Hepatocyte (in vitro differentiated cells): Measurements from ENCODE around the gene ACO1. TPM values are rescaled to one million over a fixed set of nuclear protein-coding genes. Genes with fewer than 3 reads are reported as not detected.

Source experiments
- DNase-seq: peaks from one replicate; pipeline ENCODE4 v3.0.0-alpha.2; 2016; ENCODE audit warnings: low spot score
- H2AFZ ChIP-seq: fragments of 200-600 bp; sonication (generic); 2 replicates; pipeline ENCODE4 v1.6.0; 2016; ENCODE audit warnings: antibody characterized with exemption, mild to moderate bottlenecking
- H3K27ac ChIP-seq: fragments of 200-600 bp; sonication (generic); 2 replicates; pipeline ENCODE4 v1.5.1; 2016; ENCODE audit warnings: mild to moderate bottlenecking
- H3K27me3 ChIP-seq: fragments of 200-600 bp; sonication (generic); 2 replicates; pipeline ENCODE4 v1.6.1; 2016
- H3K36me3 ChIP-seq: fragments of 200-600 bp; sonication (generic); replicated peaks from 2 replicates; pipeline ENCODE4 v1.5.1; 2016; ENCODE audit warnings: low read depth; ENCODE audit not compliant: insufficient read depth
- H3K4me1 ChIP-seq: fragments of 200-600 bp; sonication (generic); 2 replicates; pipeline ENCODE4 v1.5.1; 2016; ENCODE audit warnings: mild to moderate bottlenecking, moderate library complexity; ENCODE audit not compliant: insufficient read depth
- H3K4me2 ChIP-seq: fragments of 200-600 bp; sonication (generic); 2 replicates; pipeline ENCODE4 v1.6.0; 2016
- H3K4me3 ChIP-seq: fragments of 200-600 bp; sonication (generic); 2 replicates; pipeline ENCODE4 v1.5.1; 2016; ENCODE audit warnings: mild to moderate bottlenecking
- H3K79me2 ChIP-seq: fragments of 200-600 bp; sonication (generic); 2 replicates; pipeline ENCODE4 v1.6.0; 2017; ENCODE audit warnings: mild to moderate bottlenecking
- H3K9me2 ChIP-seq: fragments of 200-600 bp; sonication (generic); replicated peaks from 2 replicates; pipeline ENCODE4 v1.6.0; 2017; ENCODE audit warnings: mild to moderate bottlenecking; ENCODE audit not compliant: insufficient read depth
- H3K9me3 ChIP-seq: fragments of 200-600 bp; sonication (generic); 2 replicates; pipeline ENCODE4 v1.5.1; 2016; ENCODE audit warnings: low read depth, mild to moderate bottlenecking
- H4K20me1 ChIP-seq: fragments of 200-600 bp; sonication (generic); 2 replicates; pipeline ENCODE4 v1.6.0; 2016; ENCODE audit warnings: mild to moderate bottlenecking; ENCODE audit not compliant: insufficient read depth, poor library complexity, severe bottlenecking
- EZH2 ChIP-seq: fragments of 200-600 bp; sonication (generic); IDR thresholded peaks from 2 replicates; pipeline ENCODE4 v1.6.1; 2016; ENCODE audit warnings: antibody characterized with exemption, mild to moderate bottlenecking, borderline replicate concordance
- EZH2phosphoT487 ChIP-seq: fragments of 200-600 bp; sonication (generic); IDR thresholded peaks from one replicate; pipeline ENCODE4 v1.6.1; 2018; ENCODE audit warnings: antibody characterized with exemption, mild to moderate bottlenecking, low read depth, moderate library complexity; ENCODE audit not compliant: unreplicated experiment, severe bottlenecking
- WGBS: methylation state at CpG from one replicate; pipeline ENCODE4 v1.1.6; 2016; ENCODE audit warnings: low lambda C conversion rate; ENCODE audit errors: missing lambda C conversion rate; 5-methylcytosine and 5-hydroxymethylcytosine counted together
- polyA plus RNA-seq: library from polyadenylated mRNA; unstranded; fragments of >200 nt; fragmentation: Nextera tagmentation; extraction: Ambion mirVana; gene quantifications from 2 replicates; pipeline ENCODE4 v1.2.1, GENCODE V29; 2016
- total RNA-seq: library from RNA; depleted of rRNA; stranded (reverse); fragments of >200 nt; gene quantifications from 2 replicates; pipeline ENCODE4 v1.2.3, GENCODE V29; 2014
- TF ChIP-seq, protein P1 (sequence below): fragments of 200-600 bp; sonication (generic); IDR thresholded peaks from 2 replicates; pipeline ENCODE4 v1.5.1; 2016; ENCODE audit warnings: antibody characterized with exemption, mild to moderate bottlenecking; ENCODE audit not compliant: poor library complexity

The ACO1 gene
- total and polyA plus RNA-seq, 2 experiments from 2014 or later, result 46.1 to 65.7 TPM

DNA sequence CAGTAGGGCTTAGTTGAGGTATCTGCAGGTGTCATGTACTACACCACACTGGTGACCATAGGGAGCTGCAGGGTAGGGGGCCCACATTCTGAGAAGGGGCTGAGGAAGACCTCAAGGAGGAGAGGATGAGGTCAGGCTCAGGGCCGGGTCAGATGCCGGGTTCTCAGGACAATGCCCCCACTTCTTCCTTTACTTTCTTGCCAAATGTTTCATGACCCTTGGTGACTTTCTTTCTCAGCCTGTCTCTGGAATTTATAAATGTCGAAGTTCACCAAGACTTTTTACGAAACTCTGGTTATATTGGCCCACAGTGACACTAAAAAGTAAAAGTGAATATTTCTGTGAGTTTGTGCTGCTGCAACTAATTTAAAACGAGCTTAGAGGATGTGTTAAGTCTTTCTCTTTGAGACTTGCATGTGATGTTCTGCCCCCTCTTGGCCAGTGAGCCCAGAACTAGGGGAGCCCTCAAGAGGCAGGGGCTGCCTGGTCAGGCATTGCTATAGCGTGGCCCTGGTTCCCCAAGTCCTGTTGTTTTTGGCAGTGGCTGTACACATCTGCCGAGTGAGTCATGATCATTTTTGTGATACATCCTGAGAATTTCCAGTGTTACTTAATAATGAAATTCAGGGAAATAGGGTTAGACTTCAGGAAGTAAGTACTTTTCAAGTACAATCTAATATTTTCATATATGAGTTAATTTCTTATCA, 11.2 kb downstream of the ACO1 start:
- H3K27ac ChIP-seq, result no peak overlapping the region
- no peak overlapping the region for H2AFZ ChIP-seq
- no peak overlapping the region for H3K4me2 ChIP-seq
- H3K9me3 ChIP-seq, result no peaks in the 10 kb centered on the region
- TF ChIP-seq EZH2phosphoT487 (no peak), EZH2 (no peak)
- TF ChIP-seq, protein P1, sequence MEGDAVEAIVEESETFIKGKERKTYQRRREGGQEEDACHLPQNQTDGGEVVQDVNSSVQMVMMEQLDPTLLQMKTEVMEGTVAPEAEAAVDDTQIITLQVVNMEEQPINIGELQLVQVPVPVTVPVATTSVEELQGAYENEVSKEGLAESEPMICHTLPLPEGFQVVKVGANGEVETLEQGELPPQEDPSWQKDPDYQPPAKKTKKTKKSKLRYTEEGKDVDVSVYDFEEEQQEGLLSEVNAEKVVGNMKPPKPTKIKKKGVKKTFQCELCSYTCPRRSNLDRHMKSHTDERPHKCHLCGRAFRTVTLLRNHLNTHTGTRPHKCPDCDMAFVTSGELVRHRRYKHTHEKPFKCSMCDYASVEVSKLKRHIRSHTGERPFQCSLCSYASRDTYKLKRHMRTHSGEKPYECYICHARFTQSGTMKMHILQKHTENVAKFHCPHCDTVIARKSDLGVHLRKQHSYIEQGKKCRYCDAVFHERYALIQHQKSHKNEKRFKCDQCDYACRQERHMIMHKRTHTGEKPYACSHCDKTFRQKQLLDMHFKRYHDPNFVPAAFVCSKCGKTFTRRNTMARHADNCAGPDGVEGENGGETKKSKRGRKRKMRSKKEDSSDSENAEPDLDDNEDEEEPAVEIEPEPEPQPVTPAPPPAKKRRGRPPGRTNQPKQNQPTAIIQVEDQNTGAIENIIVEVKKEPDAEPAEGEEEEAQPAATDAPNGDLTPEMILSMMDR, result no peak
- WGBS, result 89% methylated on average over 7 of the region's 7 CpGs
- H3K27me3 ChIP-seq, result no peaks in the 10 kb centered on the region
- H3K79me2 ChIP-seq, result peaks cover 79% of the 10 kb centered on the region
- no peaks in the 10 kb centered on the region for H3K36me3 ChIP-seq
- peaks cover 4% of the 10 kb centered on the region for H4K20me1 ChIP-seq
- DNase-seq, result no peak
- no peaks in the 10 kb centered on the region for H3K9me2 ChIP-seq
- no peaks in the 10 kb centered on the region for H3K4me1 ChIP-seq
- H3K4me3 ChIP-seq, result no peak overlapping the region

DNA sequence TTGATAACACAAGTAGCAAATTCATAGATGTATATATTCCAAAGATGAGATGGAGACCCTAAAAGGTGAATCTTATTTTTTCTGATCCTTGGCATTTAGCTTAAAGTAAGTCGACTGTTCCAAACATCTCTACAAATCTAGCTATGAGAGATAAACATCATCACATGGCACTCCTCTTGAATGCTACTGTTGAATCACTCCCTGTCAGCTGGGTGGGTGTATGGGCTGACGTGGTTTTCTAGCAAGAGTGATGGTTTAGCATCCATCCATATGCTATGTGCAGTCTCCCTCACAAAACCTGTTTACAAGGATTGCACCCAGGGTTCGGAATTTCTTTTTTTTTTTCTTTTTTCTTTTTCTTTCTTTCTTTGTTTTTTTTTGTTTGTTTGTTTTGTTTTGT, 13.8 kb downstream of the ACO1 start:
- Histone ChIP-seq H3K79me2 (peaks cover 75% of the 10 kb centered on the region), H3K9me2 (no peaks in the 10 kb centered on the region), H3K4me1 (no peaks in the 10 kb centered on the region), H2AFZ (no peak overlapping the region), H3K36me3 (no peaks in the 10 kb centered on the region), H3K4me3 (no peak overlapping the region), H4K20me1 (no peaks in the 10 kb centered on the region), H3K4me2 (no peak overlapping the region), H3K27ac (no peak overlapping the region), H3K9me3 (no peaks in the 10 kb centered on the region), H3K27me3 (no peaks in the 10 kb centered on the region)
- DNase-seq, result no peak
- 86% methylated on average over 3 of the region's 3 CpGs for WGBS
- TF ChIP-seq EZH2 (no peak), EZH2phosphoT487 (no peak)
- TF ChIP-seq, protein P1, result no peak

DNA sequence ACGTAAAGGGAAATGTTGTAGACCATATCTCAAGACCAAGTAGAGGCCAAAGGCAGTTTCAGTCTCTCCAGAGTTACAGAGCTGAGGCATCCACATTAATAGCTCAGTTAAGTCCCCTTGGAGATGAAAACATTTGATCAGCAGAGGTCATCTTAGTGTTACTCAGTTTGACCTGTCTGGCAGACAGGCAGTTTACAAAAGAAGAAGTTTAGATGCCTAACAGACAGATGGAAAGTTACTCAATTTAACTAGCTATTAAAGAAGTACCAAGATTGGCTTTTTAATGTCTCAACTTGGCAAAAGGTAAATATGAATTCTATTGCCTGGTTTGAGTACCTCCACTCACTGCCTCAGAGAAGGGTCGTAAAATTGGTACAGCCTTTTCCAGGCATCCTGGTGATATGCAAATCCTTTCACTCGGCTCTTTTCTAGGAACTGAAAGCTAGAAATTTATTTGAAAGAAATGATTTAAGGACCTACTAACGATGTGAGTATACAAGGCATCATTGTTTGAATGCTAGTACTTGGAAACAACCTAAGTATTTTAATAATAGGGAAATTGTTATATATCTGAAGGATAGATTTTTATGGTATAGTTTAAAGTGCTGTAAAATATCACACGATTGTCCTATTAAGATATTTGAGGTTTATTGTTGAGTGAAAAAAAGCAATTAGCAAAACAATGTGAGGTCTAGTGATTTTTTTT, 14.8 kb downstream of the ACO1 start:
- Histone ChIP-seq H3K79me2 (peaks cover 65% of the 10 kb centered on the region), H3K4me3 (no peak overlapping the region), H3K4me2 (no peak overlapping the region), H3K4me1 (no peaks in the 10 kb centered on the region), H2AFZ (no peak overlapping the region), H3K27ac (no peak overlapping the region), H3K36me3 (no peaks in the 10 kb centered on the region), H3K9me3 (no peaks in the 10 kb centered on the region), H3K9me2 (no peaks in the 10 kb centered on the region), H3K27me3 (no peaks in the 10 kb centered on the region), H4K20me1 (no peaks in the 10 kb centered on the region)
- WGBS, result 65% methylated on average over 5 of the region's 5 CpGs
- TF ChIP-seq, protein P1, result no peak
- no peak for TF ChIP-seq EZH2phosphoT487
- no peak for DNase-seq
